Esophagus squamous epithelium (tissue), 5 donors: ENCODE measurements around the gene TIAM2. TPM values are rescaled to one million over a fixed set of nuclear protein-coding genes. Genes with fewer than 3 reads are reported as not detected.
"Not testable (repeated sequence)": the region's sequence is repeated elsewhere in the genome, so short reads cannot be mapped to it uniquely, and the experiment has no call there.

Experiments
- DNase-seq: peaks from one replicate; lab custom pipeline; 2025; lab: John Stamatoyannopoulos, UW
- H3K27ac ChIP-seq, 4 donors: fragments of 200-600 bp; sonication (generic); one replicate each; pipeline ENCODE4 v1.5.1; 2016 to 2019; ENCODE audit warnings: mild to moderate bottlenecking in 1 of 4
- H3K27me3 ChIP-seq, 4 donors: fragments of 200-600 bp; sonication (generic); 1 replicate in 3 of 4; 2 replicates in 1 of 4; pipeline versions ENCODE4 v1.5.1 to v1.6.0; 2017 to 2021; ENCODE audit warnings: antibody characterized with exemption in 1 of 4
- H3K36me3 ChIP-seq, 3 donors: fragments of 200-600 bp; sonication (generic); one replicate each; pipeline ENCODE4 v1.5.1; 2016 to 2019
- H3K4me1 ChIP-seq, 3 donors: fragments of 200-600 bp; sonication (generic); one replicate each; pipeline ENCODE4 v1.5.1; 2017 to 2019
- H3K4me3 ChIP-seq, 4 donors: fragments of 200-600 bp; sonication (generic); 1 replicate in 3 of 4; 2 replicates in 1 of 4; pipeline ENCODE4 v1.5.1; 2016 to 2019; ENCODE audit warnings: mild to moderate bottlenecking in 2 of 4, moderate library complexity in 1 of 4
- H3K9me3 ChIP-seq, 3 donors: fragments of 200-600 bp; sonication (generic); one replicate each; pipeline ENCODE4 v1.5.1; 2016 to 2019
- POLR2A ChIP-seq, 4 donors: fragments of 450-650 bp; IDR thresholded peaks; one replicate each; pipeline ENCODE4 v1.6.1; 2017; ENCODE audit warnings: antibody characterized with exemption in 4 of 4, mild to moderate bottlenecking in 4 of 4, moderate library complexity in 3 of 4
- WGBS, 2 donors: methylation state at CpG; one replicate each; pipeline ENCODE4 v1.1.5; 2018; 5-methylcytosine and 5-hydroxymethylcytosine counted together
- intact Hi-C: fragments of 100-400 bp; cut with DNase I; formaldehyde crosslinking; loops from one replicate; pipeline ENCODE4 v1.15.0; 2022
- total RNA-seq, 4 donors: library from RNA; depleted of rRNA; stranded (reverse); fragments of >200 nt; gene quantifications; one replicate each; pipeline ENCODE4 v1.1.0, GENCODE V29; 2016
- TF ChIP-seq, protein P1 (sequence below), 6 experiments: fragments of 450-650 bp in 4 of 6; fragments of 200-600 bp in 2 of 6; sonication (generic) in 2 of 6; IDR thresholded peaks; one replicate each; pipeline ENCODE4 v1.5.1; 2016 to 2019; ENCODE audit warnings: antibody characterized with exemption in 6 of 6, mild to moderate bottlenecking in 4 of 6, moderate library complexity in 4 of 6
- donor health status: DM: yes; HTN: yes; CAD: no.

The TIAM2 gene
- total RNA-seq, 4 donors from 2014 or later = 2.3 to 10.3 (median 5.6) TPM

DNA sequence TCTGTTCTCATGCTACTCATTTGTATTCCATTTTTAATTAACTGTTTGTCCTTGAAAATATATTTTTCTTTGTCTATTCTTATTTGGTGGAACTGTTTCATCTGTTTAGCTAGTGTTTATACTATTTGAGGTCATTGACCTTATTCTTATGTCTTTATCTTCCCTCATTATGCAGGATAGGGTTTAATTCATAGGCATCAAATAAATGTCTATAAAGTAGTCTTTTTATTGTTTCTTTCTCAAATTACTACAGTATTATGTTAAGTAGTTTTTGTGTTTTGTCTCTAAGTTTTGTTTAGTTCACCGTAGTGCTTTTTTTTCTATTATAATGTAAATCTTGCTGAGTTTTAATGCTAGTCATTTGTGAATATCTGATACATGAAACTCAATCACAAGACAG, 19.0 kb downstream of the TIAM2 start:
- 79 to 88% methylated on average over 1 of the region's 1 CpG for WGBS, 2 donors

DNA sequence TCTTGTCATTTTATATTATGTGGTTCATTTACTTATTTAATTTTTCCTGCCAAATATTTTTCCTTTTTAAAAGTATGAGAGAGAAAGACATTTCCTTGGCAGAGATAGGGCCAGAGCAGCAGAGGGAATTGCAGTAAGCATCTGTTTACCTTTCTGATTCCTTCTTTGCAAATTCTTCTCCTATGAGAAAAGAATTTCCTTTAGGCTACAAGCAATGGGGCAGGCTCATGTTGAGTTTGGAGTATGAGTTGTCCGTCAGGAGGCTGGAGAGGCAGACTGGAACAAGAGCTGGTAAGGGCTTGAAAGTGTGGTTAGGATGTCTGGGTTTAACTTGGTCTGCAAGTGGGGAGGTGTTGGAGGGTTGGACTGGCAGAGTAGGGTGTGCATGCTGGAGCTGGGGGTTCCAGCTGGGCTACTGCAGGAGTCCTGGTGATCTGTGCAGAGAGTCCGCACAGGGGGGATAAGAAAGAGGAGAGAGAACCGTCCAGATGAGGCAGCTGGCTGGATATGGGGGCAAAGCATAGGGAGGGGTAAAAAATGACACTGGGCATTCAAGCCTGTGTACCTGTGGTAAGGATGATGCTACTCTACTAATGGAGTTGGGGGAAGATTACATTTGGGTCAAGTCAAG, 19.7 kb downstream of the TIAM2 start:
- intact Hi-C loops = no loop called here
- TF ChIP-seq POLR2A (IDR thresholded peaks at IDR 0.05) = no peak
- TF ChIP-seq, protein P1, sequence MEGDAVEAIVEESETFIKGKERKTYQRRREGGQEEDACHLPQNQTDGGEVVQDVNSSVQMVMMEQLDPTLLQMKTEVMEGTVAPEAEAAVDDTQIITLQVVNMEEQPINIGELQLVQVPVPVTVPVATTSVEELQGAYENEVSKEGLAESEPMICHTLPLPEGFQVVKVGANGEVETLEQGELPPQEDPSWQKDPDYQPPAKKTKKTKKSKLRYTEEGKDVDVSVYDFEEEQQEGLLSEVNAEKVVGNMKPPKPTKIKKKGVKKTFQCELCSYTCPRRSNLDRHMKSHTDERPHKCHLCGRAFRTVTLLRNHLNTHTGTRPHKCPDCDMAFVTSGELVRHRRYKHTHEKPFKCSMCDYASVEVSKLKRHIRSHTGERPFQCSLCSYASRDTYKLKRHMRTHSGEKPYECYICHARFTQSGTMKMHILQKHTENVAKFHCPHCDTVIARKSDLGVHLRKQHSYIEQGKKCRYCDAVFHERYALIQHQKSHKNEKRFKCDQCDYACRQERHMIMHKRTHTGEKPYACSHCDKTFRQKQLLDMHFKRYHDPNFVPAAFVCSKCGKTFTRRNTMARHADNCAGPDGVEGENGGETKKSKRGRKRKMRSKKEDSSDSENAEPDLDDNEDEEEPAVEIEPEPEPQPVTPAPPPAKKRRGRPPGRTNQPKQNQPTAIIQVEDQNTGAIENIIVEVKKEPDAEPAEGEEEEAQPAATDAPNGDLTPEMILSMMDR (IDR thresholded peaks at IDR 0.05) = no peak
- H3K27me3 ChIP-seq = no peaks in the 10 kb centered on the region
- 80 to 81% methylated on average over 3 of the region's 3 CpGs for WGBS, 2 donors
- no peak for DNase-seq
- no peaks in the 10 kb centered on the region for H3K36me3 ChIP-seq
- no peak overlapping the region for H3K27ac ChIP-seq
- no peaks in the 10 kb centered on the region for H3K4me1 ChIP-seq
- no peaks in the 10 kb centered on the region for H3K9me3 ChIP-seq
- no peak overlapping the region for H3K4me3 ChIP-seq

More for the DNA sequence above, 19.0 kb downstream of the TIAM2 start:
- H3K36me3 ChIP-seq = no peaks in the 10 kb centered on the region
- intact Hi-C loops = no loop called here
- TF ChIP-seq POLR2A (IDR thresholded peaks at IDR 0.05) = no peak
- TF ChIP-seq, protein P1 (IDR thresholded peaks at IDR 0.05) = no peak
- no peaks in the 10 kb centered on the region for H3K9me3 ChIP-seq
- no peak overlapping the region for H3K4me3 ChIP-seq
- H3K27ac ChIP-seq = no peak overlapping the region
- no peaks in the 10 kb centered on the region for H3K27me3 ChIP-seq
- no peak for DNase-seq
- no peaks in the 10 kb centered on the region for H3K4me1 ChIP-seq

DNA sequence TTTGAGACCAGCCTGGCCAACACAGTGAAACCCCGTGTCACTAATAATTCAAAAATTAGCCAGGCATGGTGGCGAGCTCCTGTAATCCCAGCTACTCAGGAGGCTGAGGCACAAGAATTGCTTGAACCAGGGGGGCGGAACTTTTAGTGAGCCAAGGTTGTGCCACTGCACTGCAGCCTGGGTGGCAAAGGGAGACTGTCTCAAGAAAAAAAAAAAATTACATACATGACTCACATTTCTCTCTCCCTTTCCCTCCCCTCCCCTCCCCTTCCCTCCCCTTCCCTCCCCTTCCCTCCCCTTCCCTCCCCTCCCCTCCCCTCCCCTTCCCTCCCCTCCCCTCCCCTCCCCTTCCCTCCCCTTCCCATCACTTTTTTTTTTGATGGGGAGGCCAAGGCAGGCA, 23.3 kb downstream of the TIAM2 start:
- H3K9me3 ChIP-seq, H3K27ac ChIP-seq, H3K27me3 ChIP-seq, H3K4me1 ChIP-seq, H3K4me3 ChIP-seq, DNase-seq, H3K36me3 ChIP-seq, intact Hi-C loops: not testable (repeated sequence)
- 94 to 100% methylated on average over 3 of the region's 3 CpGs for WGBS, 2 donors

DNA sequence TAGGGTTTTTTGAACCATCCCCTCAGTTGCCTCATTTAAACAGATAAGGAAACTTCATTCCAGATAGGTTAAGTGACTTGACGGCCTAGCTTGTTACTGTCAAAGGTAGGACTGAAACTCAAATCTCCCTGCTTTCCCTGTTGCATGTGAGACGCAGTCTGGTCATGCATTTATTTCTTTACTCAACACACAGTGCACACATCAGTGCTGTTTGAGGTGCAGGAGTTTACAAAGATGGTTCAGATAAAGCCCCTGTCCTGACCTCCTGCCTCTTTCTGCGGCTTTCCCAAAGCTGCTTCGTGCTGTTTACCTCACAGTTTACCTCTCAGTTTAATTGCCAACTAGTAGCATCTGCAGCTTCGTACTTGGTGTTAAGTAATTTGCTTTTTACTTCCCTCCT, 26.6 kb downstream of the TIAM2 start:
- intact Hi-C loops = no loop called here
- Histone ChIP-seq H3K4me3 (no peak overlapping the region), H3K4me1 (peaks cover 0 to 10% (median 0%) of the 10 kb centered on the region in 3 donors), H3K36me3 (no peaks in the 10 kb centered on the region), H3K27ac (no peak overlapping the region), H3K27me3 (no peaks in the 10 kb centered on the region), H3K9me3 (no peaks in the 10 kb centered on the region)
- WGBS, 2 donors = 91 to 96% methylated on average over 5 of the region's 5 CpGs
- TF ChIP-seq POLR2A (IDR thresholded peaks at IDR 0.05) = no peak
- TF ChIP-seq, protein P1 (IDR thresholded peaks at IDR 0.05) = no peak
- DNase-seq = no peak

DNA sequence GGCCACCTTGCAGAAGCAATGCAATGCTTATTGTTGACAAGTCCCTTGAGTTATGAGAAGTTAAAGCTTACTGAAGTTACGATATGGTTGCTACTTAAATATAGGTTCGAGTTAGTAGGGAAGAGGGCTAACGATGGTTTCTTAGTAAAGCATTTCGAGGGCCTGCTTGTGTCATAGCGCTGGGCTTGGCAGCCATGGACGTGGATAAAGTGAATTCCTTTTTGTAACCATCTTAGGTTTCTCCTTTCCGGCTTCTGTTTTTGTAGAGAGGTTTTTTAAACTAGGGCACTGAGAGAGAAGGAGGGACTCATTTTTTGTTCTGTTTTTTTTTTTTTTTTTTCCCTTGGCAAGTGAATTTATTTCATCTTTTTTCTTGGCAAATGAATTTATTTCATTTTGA, 27.6 kb downstream of the TIAM2 start:
- H3K4me1 ChIP-seq = peaks cover 0 to 15% (median 0%) of the 10 kb centered on the region in 3 donors
- no peak overlapping the region for H3K4me3 ChIP-seq
- H3K27me3 ChIP-seq = no peaks in the 10 kb centered on the region
- no peak overlapping the region for H3K27ac ChIP-seq
- no peaks in the 10 kb centered on the region for H3K9me3 ChIP-seq
- 83 to 86% methylated on average over 7 of the region's 7 CpGs for WGBS, 2 donors
- DNase-seq = no peak
- no peak for TF ChIP-seq POLR2A (IDR thresholded peaks at IDR 0.05)
- TF ChIP-seq, protein P1 (IDR thresholded peaks at IDR 0.05) = no peak
- intact Hi-C loops = no loop called here
- no peaks in the 10 kb centered on the region for H3K36me3 ChIP-seq
